PC-3 (cell line): Measurements from ENCODE around the gene NACC1. TPM values are rescaled to one million over a fixed set of nuclear protein-coding genes. Genes with fewer than 3 reads are reported as not detected.

Experiments used
- ATAC-seq: fragments of 200-7000 bp; cut with Tn5 transposase; 2 replicates; pipeline ENCODE4 v1.9.1; 2020; ENCODE audit warnings: mild to moderate bottlenecking, moderate library complexity
- BruUV-seq: library from RNA; stranded (reverse); fragments of 400-500 nt; replicated peaks from 2 replicates; lab custom pipeline; 2021; lab: Mats Ljungman, UMichigan
- CTCF ChIA-PET: fragments of 300-600 bp; sonication (Branson Sonifier 250); formaldehyde crosslinking; loops from one replicate; lab custom pipeline; 2022; ENCODE audit warnings: antibody characterized with exemption; lab: Charles Lee
- POLR2A ChIA-PET: fragments of 300-600 bp; sonication (Branson Sonifier 250); formaldehyde crosslinking; loops from one replicate; lab custom pipeline; 2022; ENCODE audit warnings: antibody characterized with exemption; ENCODE audit not compliant: unreplicated experiment; lab: Charles Lee
- DNase-seq: peaks from one replicate; pipeline ENCODE4 v3.0.0-alpha.2; 2015
- H2AFZ ChIP-seq: fragments of 300-600 bp; sonication (generic); 2 replicates; pipeline ENCODE4 v1.6.0; 2016; ENCODE audit warnings: antibody characterized with exemption, low read length
- H3F3A ChIP-seq: fragments of 300-600 bp; sonication (generic); one replicate; pipeline ENCODE4 v1.6.0; 2017; ENCODE audit warnings: antibody characterized with exemption, low read length, control low read depth, mild to moderate bottlenecking; ENCODE audit not compliant: unreplicated experiment
- H3K27ac ChIP-seq: fragments of 300-600 bp; sonication (generic); 2 replicates; pipeline ENCODE4 v1.5.1; 2016; ENCODE audit warnings: mild to moderate bottlenecking, low read length
- H3K27me3 ChIP-seq: fragments of 300-600 bp; sonication (generic); 2 replicates; pipeline ENCODE4 v1.6.1; 2016; ENCODE audit warnings: low read length, mixed read lengths
- H3K36me3 ChIP-seq: fragments of 300-600 bp; sonication (generic); 2 replicates; pipeline ENCODE4 v1.6.1; 2016; ENCODE audit warnings: low read depth, mixed run types, low read length, mixed read lengths
- H3K4me1 ChIP-seq: fragments of 300-600 bp; sonication (generic); 2 replicates; pipeline ENCODE4 v1.5.1; 2016; ENCODE audit warnings: low read length; ENCODE audit not compliant: insufficient read depth
- H3K4me2 ChIP-seq: fragments of 300-600 bp; sonication (generic); 2 replicates; pipeline ENCODE4 v1.6.0; 2016; ENCODE audit warnings: low read length
- H3K4me3 ChIP-seq: fragments of 300-600 bp; sonication (generic); 2 replicates; pipeline ENCODE4 v1.5.1; 2016; ENCODE audit warnings: mild to moderate bottlenecking, low read length, mixed read lengths
- H3K79me2 ChIP-seq: fragments of 300-600 bp; sonication (generic); 2 replicates; pipeline ENCODE4 v1.6.1; 2017; ENCODE audit warnings: low read length, mixed read lengths
- H3K9ac ChIP-seq: fragments of 300-600 bp; sonication (generic); 2 replicates; pipeline ENCODE4 v1.6.0; 2016; ENCODE audit warnings: mild to moderate bottlenecking, low read length
- H3K9me2 ChIP-seq: fragments of 300-600 bp; sonication (generic); replicated peaks from 2 replicates; pipeline ENCODE4 v1.6.1; 2016; ENCODE audit warnings: mixed run types, low read length, mixed read lengths
- H3K9me3 ChIP-seq: fragments of 300-600 bp; sonication (generic); 2 replicates; pipeline ENCODE4 v1.6.1; 2016; ENCODE audit warnings: low read length, mixed read lengths
- H4K20me1 ChIP-seq: fragments of 300-600 bp; sonication (generic); 2 replicates; pipeline ENCODE4 v1.6.1; 2016; ENCODE audit warnings: low read length, mixed read lengths
- CTCF ChIP-seq: fragments of 300-600 bp; sonication (generic); conservative IDR thresholded peaks from 2 replicates; pipeline ENCODE4 v1.5.1; 2017; ENCODE audit warnings: antibody characterized with exemption, low read depth, mild to moderate bottlenecking, low read length
- EZH2 ChIP-seq: fragments of 300-600 bp; sonication (generic); IDR thresholded peaks from one replicate; pipeline ENCODE4 v1.6.1; 2017; ENCODE audit warnings: antibody characterized with exemption, mild to moderate bottlenecking, low read length; ENCODE audit not compliant: unreplicated experiment
- EZH2phosphoT487 ChIP-seq: fragments of 300-600 bp; sonication (generic); IDR thresholded peaks from 2 replicates; pipeline ENCODE4 v1.6.1; 2018; ENCODE audit warnings: mild to moderate bottlenecking, antibody characterized with exemption, low read length, borderline replicate concordance
- intact Hi-C: fragments of 100-400 bp; cut with micrococcal nuclease; formaldehyde crosslinking; loops from 2 replicates; pipeline ENCODE4 v1.9.0; 2023
- total RNA-seq: library from RNA; depleted of rRNA; stranded (reverse); fragments of >200 nt; gene quantifications from 2 replicates; pipeline ENCODE4 v1.2.3, GENCODE V29; 2014

Gene NACC1
- total RNA-seq, 1 experiment from 2014 or later = 266 TPM

- H4K20me1 ChIP-seq = peaks cover 49% of the 10 kb centered on the region
- intact Hi-C loops = no loop called here
Measured at GRCh38 chr19:13119627-13120026, 1.6 kb downstream of the NACC1 start.

GRCh38 chr19:13120031-13120430 lies 2.0 kb downstream of the NACC1 start:
- intact Hi-C loops = no loop called here
- Histone ChIP-seq H3K27ac (no peak overlapping the region), H3K79me2 (peaks cover 86% of the 10 kb centered on the region), H3K9me3 (no peaks in the 10 kb centered on the region), H3K4me1 (peaks cover 34% of the 10 kb centered on the region), H3K9me2 (no peaks in the 10 kb centered on the region), H3K4me3 (peak overlapping the region; percentile 93; the same call in 1 of the 2 replicates), H3K4me2 (peak overlapping the region; percentile 85), H3K9ac (no peak overlapping the region), H4K20me1 (peaks cover 50% of the 10 kb centered on the region), H3F3A (peaks cover 4% of the 10 kb centered on the region), H2AFZ (no peak overlapping the region), H3K36me3 (peaks cover 18% of the 10 kb centered on the region; the same call in 1 of the 2 replicates), H3K27me3 (no peaks in the 10 kb centered on the region)
- CTCF ChIA-PET = interaction anchor here (0.5 kb wide), 1 partner anchor 56 kb away, joined by 5 read pairs; no protein-coding TSS in a partner anchor
- no peak for DNase-seq
- no TSS peak for BruUV-seq
- ATAC-seq = no peak
- POLR2A ChIA-PET = interaction anchor here (0.6 kb wide), 1 partner anchor 186 kb away, joined by 4 read pairs; no protein-coding TSS in a partner anchor
- TF ChIP-seq CTCF (no peak), EZH2phosphoT487 (no peak), EZH2 (no peak)

More at GRCh38 chr19:13119627-13120026, 1.6 kb downstream of the NACC1 start:
- Histone ChIP-seq H3K27ac (no peak overlapping the region), H2AFZ (no peak overlapping the region), H3F3A (peaks cover 4% of the 10 kb centered on the region), H3K27me3 (no peaks in the 10 kb centered on the region), H3K9ac (no peak overlapping the region), H3K4me3 (peak overlapping the region; percentile 93), H3K9me2 (no peaks in the 10 kb centered on the region), H3K79me2 (peaks cover 86% of the 10 kb centered on the region), H3K4me1 (peaks cover 38% of the 10 kb centered on the region), H3K36me3 (peaks cover 22% of the 10 kb centered on the region; the same call in 1 of the 2 replicates), H3K4me2 (peak overlapping the region; percentile 85), H3K9me3 (no peaks in the 10 kb centered on the region)
- TF ChIP-seq EZH2 (no peak), CTCF (no peak), EZH2phosphoT487 (no peak)
- ChIA-PET POLR2A (interaction anchor here (0.6 to 0.7 kb wide), 2 partner anchors 57 to 185 kb away, joined by 4 to 8 read pairs; no protein-coding TSS in a partner anchor), CTCF (interaction anchor here (0.5 kb wide), 1 partner anchor 56 kb away, joined by 5 read pairs; no protein-coding TSS in a partner anchor)
- no TSS peak for BruUV-seq
- DNase-seq = no peak
- ATAC-seq = no peak

- peaks cover 52% of the 10 kb centered on the region for H4K20me1 ChIP-seq
- H2AFZ ChIP-seq = no peak overlapping the region
- peaks cover 86% of the 10 kb centered on the region for H3K79me2 ChIP-seq
- intact Hi-C loops = no loop called here
- POLR2A ChIA-PET = no interaction called here
- H3K9me3 ChIP-seq = no peaks in the 10 kb centered on the region
- H3K4me2 ChIP-seq = peak overlapping the region; percentile 85
- H3K9me2 ChIP-seq = no peaks in the 10 kb centered on the region
- BruUV-seq = no TSS peak
- CTCF ChIA-PET = no interaction called here
- H3K4me3 ChIP-seq = peak overlapping the region; percentile 28
- H3K9ac ChIP-seq = no peak overlapping the region
- peak overlapping the region; percentile 16 for H3K27ac ChIP-seq
- peaks cover 26% of the 10 kb centered on the region for H3K4me1 ChIP-seq
- peaks cover 4% of the 10 kb centered on the region for H3F3A ChIP-seq
- TF ChIP-seq EZH2phosphoT487 (no peak), EZH2 (no peak), CTCF (no peak)
- ATAC-seq (no peak), DNase-seq (no peak)
- peaks cover 18% of the 10 kb centered on the region; the same call in 1 of the 2 replicates for H3K36me3 ChIP-seq
- H3K27me3 ChIP-seq = no peaks in the 10 kb centered on the region
Measured at GRCh38 chr19:13120817-13121216, 2.8 kb downstream of the NACC1 start.
